ENCODE data around the gene NFYC. TPM values are rescaled to one million over a fixed set of nuclear protein-coding genes. Genes with fewer than 3 reads are reported as not detected.

NFYC gene
- total and polyA plus RNA-seq, 2 of the 8 experiments (the other 6 are each of a cell fraction or from before 2014, with no cell fraction given), result 54.1 to 124 TPM

DNA sequence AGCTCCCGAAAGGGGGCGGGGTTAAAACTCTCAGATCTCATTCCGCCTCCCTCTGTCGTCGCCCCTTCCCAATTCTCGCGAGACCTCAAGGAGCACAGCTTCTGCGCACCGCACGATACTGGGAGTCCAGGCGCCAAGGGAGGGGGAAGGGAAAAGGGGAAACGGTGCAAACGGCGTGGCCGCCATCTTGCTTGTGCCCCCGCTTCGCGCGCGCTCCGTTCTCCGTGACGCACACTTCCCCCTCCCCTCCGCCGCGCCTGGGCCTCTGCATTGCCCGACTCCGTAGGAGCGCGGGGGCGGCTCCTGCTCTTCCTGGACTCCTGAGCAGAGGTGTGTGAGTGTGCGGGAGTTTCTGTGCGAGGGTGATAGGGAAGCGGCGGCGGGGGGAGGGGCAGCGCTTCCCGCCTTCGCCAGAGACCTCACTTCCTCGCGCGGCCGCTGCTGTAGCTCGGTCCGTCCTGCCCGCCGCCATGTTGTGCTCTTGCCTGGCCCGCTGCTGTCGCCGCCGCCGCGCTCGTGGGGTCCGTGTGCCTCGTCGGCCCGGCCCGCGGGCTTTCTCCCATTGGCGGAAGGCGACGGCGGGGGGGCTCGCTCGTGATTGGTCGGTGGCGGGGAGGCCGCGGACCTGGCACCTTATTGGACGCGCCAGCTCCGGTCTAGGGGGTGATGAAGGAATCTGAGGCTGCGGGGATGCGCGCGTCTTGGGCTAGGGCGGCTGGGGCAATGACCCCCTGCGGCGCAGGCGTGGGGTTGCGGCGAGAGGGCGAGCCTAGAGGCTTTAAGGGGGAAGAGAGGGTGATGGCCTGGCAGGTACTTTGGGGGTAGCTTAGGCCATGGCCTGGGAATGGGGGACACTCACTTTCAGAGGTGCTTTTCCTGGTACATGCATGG lies at the start of gene NFYC (continued):
- TF ChIP-seq, protein P1, sequence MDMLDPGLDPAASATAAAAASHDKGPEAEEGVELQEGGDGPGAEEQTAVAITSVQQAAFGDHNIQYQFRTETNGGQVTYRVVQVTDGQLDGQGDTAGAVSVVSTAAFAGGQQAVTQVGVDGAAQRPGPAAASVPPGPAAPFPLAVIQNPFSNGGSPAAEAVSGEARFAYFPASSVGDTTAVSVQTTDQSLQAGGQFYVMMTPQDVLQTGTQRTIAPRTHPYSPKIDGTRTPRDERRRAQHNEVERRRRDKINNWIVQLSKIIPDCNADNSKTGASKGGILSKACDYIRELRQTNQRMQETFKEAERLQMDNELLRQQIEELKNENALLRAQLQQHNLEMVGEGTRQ (IDR thresholded peaks at IDR 0.05; ENCODE audit: low read length), result 0 out of 2 replicates have a peak, but pooled peaks have one; percentile 16
- no peak for TF ChIP-seq CTBP2 (IDR thresholded peaks at IDR 0.05; ENCODE audit: borderline replicate concordance, insufficient read depth, insufficient read length, low read length)
- no peak for TF ChIP-seq CEBPB (IDR thresholded peaks at IDR 0.05; ENCODE audit: low read depth, low read length)
- TF ChIP-seq SIX5 (IDR thresholded peaks at IDR 0.05; ENCODE audit: low read depth, low read length), result no peak
- TF ChIP-seq SIRT6 (IDR thresholded peaks at IDR 0.05; ENCODE audit: low read length), result no peak
- TF ChIP-seq KDM1A (IDR thresholded peaks at IDR 0.05; ENCODE audit: borderline replicate concordance, low read length), result no peak
- TF ChIP-seq SRF (IDR thresholded peaks at IDR 0.05; ENCODE audit: low read depth, low read length), result no peak
- TF ChIP-seq KDM5A (IDR thresholded peaks at IDR 0.05; ENCODE audit: low read length), result no peak
- no peak for TF ChIP-seq CBX5 (IDR thresholded peaks at IDR 0.05; ENCODE audit: low read depth, low read length)
- 0 out of 4 replicates have a peak, but pooled peaks of 1 of the 2 experiments have one; percentile 1 for TF ChIP-seq RAD21 (IDR thresholded peaks at IDR 0.05 in 1 of 2, conservative IDR thresholded peaks at IDR 0.05 in 1 of 2; ENCODE audit: low read depth in 2 of 2, low read length in 2 of 2)
- TF ChIP-seq, protein P2, sequence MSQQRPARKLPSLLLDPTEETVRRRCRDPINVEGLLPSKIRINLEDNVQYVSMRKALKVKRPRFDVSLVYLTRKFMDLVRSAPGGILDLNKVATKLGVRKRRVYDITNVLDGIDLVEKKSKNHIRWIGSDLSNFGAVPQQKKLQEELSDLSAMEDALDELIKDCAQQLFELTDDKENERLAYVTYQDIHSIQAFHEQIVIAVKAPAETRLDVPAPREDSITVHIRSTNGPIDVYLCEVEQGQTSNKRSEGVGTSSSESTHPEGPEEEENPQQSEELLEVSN (IDR thresholded peaks at IDR 0.05), result peak; percentile 83
- peak; percentile 39 for TF ChIP-seq KDM4A (IDR thresholded peaks at IDR 0.05; ENCODE audit: low read depth, low read length, severe bottlenecking)
- no peak for TF ChIP-seq JUN (IDR thresholded peaks at IDR 0.05; ENCODE audit: low read depth, low read length)
